Loucy (cell line): ENCODE data around the gene CLDND1.

Source experiments
- EZH2phosphoT487 ChIP-seq: fragments of 200-600 bp; IDR thresholded peaks from 2 replicates; pipeline ENCODE4 v1.6.1; 2018; ENCODE audit warnings: antibody characterized with exemption, mild to moderate bottlenecking, moderate library complexity, borderline replicate concordance
- TF ChIP-seq, protein P1 (sequence below): fragments of 200-600 bp; sonication (generic); conservative IDR thresholded peaks from 2 replicates; pipeline ENCODE4 v1.5.1; 2014; ENCODE audit warnings: mild to moderate bottlenecking, antibody characterized with exemption, low read length

DNA sequence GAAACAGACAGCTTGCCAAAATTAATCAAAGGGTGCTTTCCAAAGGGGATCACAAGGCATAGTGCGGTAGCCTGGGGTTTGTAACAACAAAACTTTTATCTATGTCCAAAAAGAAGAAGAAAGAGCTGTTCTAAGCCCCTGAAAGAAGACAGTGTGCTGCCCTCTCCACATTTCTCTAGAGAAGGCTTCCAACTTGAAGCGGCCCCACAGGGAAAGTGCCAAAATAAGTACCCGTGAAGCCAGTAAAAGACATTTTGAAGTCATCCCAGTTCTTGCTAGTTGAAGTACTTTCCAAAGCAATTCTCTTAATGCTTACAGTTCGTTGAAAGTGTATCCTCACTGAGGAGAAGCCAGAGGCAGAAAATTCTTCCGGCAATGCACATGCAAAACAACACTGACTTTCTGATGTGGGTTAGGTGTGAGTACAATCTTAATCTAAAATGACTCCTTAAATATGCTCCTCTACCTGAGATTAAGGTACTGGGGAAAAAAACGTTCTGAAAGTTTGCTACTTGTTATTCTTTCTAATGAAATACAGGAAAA is 30.4 kb upstream of the CLDND1 start:
- TF ChIP-seq, protein P1, sequence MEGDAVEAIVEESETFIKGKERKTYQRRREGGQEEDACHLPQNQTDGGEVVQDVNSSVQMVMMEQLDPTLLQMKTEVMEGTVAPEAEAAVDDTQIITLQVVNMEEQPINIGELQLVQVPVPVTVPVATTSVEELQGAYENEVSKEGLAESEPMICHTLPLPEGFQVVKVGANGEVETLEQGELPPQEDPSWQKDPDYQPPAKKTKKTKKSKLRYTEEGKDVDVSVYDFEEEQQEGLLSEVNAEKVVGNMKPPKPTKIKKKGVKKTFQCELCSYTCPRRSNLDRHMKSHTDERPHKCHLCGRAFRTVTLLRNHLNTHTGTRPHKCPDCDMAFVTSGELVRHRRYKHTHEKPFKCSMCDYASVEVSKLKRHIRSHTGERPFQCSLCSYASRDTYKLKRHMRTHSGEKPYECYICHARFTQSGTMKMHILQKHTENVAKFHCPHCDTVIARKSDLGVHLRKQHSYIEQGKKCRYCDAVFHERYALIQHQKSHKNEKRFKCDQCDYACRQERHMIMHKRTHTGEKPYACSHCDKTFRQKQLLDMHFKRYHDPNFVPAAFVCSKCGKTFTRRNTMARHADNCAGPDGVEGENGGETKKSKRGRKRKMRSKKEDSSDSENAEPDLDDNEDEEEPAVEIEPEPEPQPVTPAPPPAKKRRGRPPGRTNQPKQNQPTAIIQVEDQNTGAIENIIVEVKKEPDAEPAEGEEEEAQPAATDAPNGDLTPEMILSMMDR, result no peak
- no peak for TF ChIP-seq EZH2phosphoT487
